LNCaP clone FGC (cell line): Measurements from ENCODE around the gene PAQR4.

Source experiments
- DNase-seq: peaks from one replicate; pipeline ENCODE4 v3.0.0-alpha.2; 2011; ENCODE audit warnings: low read depth
- H3K4me3 ChIP-seq: 2 replicates; pipeline ENCODE4 v1.5.1; 2011; ENCODE audit warnings: mild to moderate bottlenecking, low read depth, low read length, control low read depth
- CTCF ChIP-seq: IDR thresholded peaks from 2 replicates; pipeline ENCODE4 v1.5.1; 2012; ENCODE audit warnings: mild to moderate bottlenecking; ENCODE audit not compliant: control insufficient read depth, insufficient read depth; ENCODE audit errors: extremely low read depth

The PAQR4 gene

GRCh38 chr16:3015865-3016521 lies 46.8 kb downstream of the PAQR4 start:
- TF ChIP-seq CTCF = no peak
- no peak for DNase-seq
- H3K4me3 ChIP-seq = no peak overlapping the region

- no peak for DNase-seq
- H3K4me3 ChIP-seq = no peak overlapping the region
- no peak for TF ChIP-seq CTCF
Measured at GRCh38 chr16:3017344-3017743, 48.2 kb downstream of the PAQR4 start.

- no peak within 1 kb of the TSS for H3K4me3 ChIP-seq
- no peak for DNase-seq
Measured at GRCh38 chr16:3017794-3018506, 48.8 kb downstream of the PAQR4 start, which contains the start of gene CLDN6. Gene CLDN6, minus strand, starts transcription at chr16:3018183. Its CDS starts 2,162 bp downstream, at chr16:3016021.

GRCh38 chr16:3019594-3020246 lies 50.6 kb downstream of the PAQR4 start:
- DNase-seq = no peak
- peak overlapping the region; percentile 66 for H3K4me3 ChIP-seq
- TF ChIP-seq CTCF = no peak

More at GRCh38 chr16:3017794-3018506, 48.8 kb downstream of the PAQR4 start, which contains the start of gene CLDN6:
- TF ChIP-seq CTCF = no peak

GRCh38 chr16:3020247-3020603 lies 51.1 kb downstream of the PAQR4 start, which contains the start of gene TNFRSF12A:
Gene TNFRSF12A, plus strand, starts transcription at chr16:3020368. Its CDS starts 30 bp downstream, at chr16:3020398.
- H3K4me3 ChIP-seq = peak within 1 kb of the TSS; percentile 66
- DNase-seq = no peak
- TF ChIP-seq CTCF = no peak

GRCh38 chr16:3020604-3021448 lies 51.7 kb downstream of the PAQR4 start:
- no peak for DNase-seq

More at GRCh38 chr16:3020604-3021448, 51.7 kb downstream of the PAQR4 start:
- no peak for TF ChIP-seq CTCF
- H3K4me3 ChIP-seq = peak overlapping the region; percentile 66
